GM19238 (cell line): ENCODE results near the gene PRKCG.
"Not testable (repeated sequence)": the region's sequence is repeated elsewhere in the genome, so short reads cannot be mapped to it uniquely, and the experiment has no call there.

Experiments
- DNase-seq: peaks from one replicate; pipeline ENCODE4 v3.0.0; 2011; ENCODE audit warnings: low spot score; ENCODE audit not compliant: insufficient read length

PRKCG gene

DNA sequence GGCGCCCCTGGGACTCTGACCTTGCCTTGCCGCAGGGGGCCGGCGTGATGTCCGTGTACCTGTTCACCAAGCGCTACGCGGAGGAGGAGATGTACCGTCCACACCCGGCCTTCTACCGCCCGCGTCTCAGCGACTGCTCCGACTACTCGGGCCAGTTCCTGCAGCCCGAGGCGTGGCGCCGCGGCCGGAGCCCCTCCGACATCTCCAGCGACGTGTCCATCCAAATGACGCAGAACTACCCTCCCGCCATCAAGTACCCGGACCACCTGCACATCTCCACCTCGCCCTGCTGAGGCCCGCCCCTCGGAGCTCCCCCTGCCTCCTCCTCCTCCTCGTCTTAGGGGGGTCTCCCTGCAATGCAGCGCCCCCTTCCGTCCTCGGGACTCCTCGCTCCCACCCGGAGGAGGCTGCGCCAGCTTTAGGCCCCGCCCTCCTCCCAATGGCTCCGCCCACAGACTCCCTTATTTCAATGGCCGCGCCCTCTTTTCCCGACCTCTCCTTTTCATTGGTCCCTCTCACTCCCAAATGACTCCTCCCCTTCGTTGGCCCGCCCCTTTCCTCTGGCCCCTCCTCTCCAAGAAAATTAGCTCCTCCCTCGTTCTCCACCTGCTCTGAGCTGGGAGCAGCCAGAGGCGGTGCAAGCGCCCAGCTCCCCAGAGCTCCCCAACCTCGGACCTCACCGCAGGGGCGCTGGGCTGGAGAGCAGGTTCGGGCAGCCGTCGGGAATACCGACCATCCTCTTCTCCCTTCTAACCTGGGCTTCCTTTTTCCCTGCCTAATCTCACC, 60.2 kb downstream of the PRKCG start:
- DNase-seq: no peak

DNA sequence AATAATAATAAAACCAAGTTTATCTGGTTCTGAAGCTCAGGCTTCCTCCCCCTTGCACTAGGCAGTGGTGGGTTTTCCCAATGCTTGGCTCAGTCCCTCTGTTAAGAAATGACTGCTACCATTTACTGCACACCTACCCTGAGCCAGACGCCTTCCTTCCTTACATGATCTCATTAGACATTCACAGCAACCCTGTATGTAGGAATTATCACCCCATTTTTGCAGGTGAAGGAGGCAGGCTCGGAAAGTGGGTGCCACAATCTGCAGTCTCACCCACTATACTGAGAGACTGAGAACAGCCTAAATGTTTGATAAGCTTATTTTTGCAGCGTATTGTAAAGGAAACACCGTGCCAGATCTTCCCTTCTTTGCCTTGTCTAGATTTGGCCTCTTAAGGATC, 62.4 kb downstream of the PRKCG start:
- DNase-seq: no peak

GRCh38 chr19:53944933-53945332, 62.9 kb downstream of the PRKCG start:
- DNase-seq: no peak

DNA sequence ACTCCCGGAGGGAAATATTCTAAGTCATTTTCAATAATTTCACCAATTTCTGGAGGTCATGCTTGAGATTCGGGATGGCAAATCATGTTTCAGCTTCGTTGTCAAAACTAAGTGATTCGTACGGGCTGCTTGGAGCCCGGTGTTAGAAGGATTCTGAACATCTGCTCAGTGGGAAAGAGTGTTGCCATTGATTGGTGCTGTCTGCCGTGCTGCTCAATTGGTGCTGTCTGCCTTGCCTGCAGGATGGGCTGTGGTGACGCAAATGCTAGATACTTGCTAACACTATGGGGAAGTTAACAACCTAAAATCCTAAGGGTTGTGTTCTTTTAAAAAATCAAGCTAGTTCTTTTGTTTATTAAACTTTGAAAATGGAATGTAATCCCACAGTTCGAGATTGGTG, 63.4 kb downstream of the PRKCG start:
- no peak for DNase-seq

- DNase-seq: no peak
Observed at GRCh38 chr19:53945998-53946397, 64.0 kb downstream of the PRKCG start.

- no peak for DNase-seq
Observed at GRCh38 chr19:53947624-53948023, 65.6 kb downstream of the PRKCG start.

DNA sequence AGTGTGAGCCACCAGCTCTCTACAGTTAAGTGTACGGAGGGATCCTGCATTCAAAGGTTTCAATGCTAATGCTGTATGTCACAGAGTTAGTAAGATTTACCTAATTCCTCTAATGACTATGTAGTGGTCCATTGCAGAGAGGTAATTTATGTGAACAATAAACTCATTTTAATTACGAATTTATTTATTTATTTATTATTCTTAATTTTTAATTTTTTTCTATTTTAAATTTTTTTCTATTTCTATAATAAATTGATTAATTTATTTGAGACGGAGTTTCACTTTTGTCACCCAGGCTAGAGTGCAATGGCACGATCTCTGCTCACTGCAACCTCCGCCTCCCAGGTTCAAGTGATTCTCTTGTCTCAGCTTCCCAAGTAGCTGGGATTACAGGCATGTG, 66.6 kb downstream of the PRKCG start:
- not testable (repeated sequence) for DNase-seq

DNA sequence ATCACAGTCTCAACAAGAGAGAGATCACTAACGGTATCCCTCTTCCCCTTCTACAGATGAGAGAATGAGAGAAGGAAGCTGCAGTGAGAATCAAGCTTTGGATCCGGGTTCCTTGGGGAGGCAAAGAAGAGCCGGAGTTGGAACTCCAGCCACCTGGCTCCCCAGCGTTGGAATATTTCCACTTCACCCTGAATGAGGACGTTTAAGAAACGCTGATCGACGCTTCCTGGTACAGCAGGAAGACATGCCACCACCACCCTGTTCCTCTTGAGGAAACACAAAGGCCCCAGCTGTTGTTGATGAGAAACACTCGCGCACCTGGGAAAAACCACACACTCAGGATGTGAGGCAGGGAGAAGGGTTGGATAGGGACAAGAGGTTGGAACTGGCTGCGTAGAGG, 69.4 kb downstream of the PRKCG start:
- DNase-seq: no peak

DNA sequence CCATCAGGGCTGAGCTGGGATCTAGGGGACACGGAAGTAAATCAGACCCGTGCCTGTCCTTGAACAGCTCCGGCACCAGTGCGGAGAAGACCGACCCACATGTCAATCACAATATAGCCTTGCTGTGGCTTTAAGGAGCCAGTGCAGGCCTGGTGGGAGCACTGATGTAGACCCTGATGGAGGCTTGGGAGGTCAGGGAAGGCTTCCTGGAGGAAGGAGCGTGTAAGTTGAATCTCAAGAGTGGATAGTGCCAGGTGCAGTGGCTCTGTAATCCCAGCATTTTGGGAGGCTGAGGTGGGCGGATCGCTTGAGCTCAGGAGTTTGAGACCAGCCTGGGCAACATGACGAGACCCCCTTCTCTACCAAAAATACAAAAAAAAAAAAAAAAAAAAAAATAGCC, 70.0 kb downstream of the PRKCG start:
- DNase-seq: no peak

GRCh38 chr19:53953383-53953782, 71.4 kb downstream of the PRKCG start:
- DNase-seq: no peak
